Hindlimb muscle (tissue), 1 donor: Measurements from ENCODE around the gene TMEM165. TPM values are rescaled to one million over a fixed set of nuclear protein-coding genes. Genes with fewer than 3 reads are reported as not detected.

Experiments
- DNase-seq: peaks from one replicate; pipeline ENCODE4 v3.0.0-alpha.2; 2013
- polyA plus RNA-seq: library from polyadenylated mRNA; unstranded; fragments of 120-200 nt; gene quantifications from one replicate; pipeline ENCODE4 v1.2.1, GENCODE V29; 2013; ENCODE audit not compliant: insufficient read length

The TMEM165 gene
- polyA plus RNA-seq, 1 donor = 43.9 TPM

DNA sequence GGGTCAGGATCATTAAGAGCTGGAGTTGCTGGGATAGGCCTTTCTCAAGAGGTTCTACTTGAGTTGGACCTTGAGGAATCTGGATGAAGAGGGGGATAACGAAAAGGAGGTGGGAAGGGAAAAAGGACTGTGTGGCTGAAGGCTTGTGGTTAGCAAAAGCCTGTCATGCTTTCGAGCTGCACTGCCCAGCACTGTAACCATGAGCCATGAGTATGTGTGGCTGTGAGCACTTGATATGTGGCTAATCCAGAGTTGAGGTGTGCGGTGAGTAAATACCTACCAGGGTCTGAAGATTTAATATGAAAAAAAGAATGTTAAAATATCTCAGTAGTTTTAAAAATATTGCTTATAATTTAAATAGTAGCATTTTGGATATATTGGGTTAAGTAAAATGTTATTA lies 11.4 kb downstream of the TMEM165 start:
- no peak for DNase-seq

DNA sequence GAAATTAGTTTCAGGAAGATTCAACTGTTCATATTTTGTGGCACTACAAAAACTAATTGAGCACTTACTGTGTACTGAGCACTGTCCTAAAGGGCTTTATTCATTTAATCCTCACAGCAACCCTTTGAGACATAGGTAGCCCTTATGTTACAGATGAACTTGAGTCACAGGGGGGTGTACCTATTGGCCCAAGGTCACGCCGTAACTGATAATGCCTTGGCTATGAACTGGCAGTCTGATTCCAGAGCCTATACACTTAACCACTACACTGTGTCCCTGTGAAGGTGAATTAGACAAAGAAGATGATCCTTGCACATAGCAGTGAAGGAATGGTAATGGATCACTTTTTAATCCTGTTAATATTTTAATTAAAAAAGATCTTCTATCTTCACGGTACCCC lies 12.0 kb downstream of the TMEM165 start:
- DNase-seq = no peak

DNA sequence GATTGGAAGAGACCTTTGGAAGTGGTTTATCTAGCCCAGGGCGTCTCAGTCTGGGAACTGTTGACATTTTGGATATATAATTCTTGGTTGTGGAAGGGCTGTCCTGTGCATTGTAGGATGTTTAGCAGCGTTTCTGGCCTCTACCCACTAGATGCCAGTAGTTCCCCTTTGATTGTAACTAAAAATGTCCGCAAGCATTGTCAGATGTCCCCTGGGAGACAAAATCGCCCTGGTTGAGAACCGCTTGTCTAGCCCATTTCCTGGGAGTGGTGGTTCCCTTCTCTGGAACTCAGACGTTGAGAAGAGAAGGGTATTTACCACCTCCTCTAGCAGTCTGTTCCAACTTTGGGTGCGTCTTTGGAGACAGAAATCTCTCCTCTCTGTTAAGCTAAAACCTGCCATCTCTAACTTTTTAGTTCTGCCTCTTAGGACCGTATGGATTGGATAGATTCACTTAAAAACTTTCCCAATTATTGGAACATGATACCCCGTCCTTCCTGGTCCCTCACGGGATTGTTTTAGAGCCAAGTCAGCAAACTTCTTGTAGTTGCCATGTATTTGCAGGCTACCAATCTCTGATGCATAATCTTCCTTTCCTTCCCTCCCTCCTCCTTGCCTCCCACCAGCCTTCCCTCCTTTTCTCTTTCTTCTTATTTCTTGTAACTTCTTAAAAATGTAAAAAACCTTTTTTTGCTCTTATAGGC lies 13.9 kb downstream of the TMEM165 start:
- DNase-seq = no peak

DNA sequence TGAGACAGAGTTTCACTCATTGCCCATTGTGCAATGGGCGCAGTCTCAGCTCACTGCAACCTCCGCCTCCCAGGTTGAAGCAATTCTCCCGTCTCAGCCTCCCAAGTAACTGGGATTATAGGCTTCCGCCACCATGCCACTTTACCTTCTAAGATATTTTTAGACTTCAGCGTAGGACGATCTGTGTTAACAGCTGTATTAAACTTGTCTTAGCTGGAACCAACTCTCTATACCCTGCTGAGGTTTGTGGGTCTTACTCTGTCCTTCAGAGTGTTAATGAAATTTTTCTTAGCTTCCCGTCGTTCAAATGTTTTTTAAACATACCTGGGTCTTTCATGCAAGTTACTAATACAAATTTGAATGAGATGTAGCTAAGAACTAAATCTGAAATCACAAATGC lies 14.7 kb downstream of the TMEM165 start:
- no peak for DNase-seq

DNA sequence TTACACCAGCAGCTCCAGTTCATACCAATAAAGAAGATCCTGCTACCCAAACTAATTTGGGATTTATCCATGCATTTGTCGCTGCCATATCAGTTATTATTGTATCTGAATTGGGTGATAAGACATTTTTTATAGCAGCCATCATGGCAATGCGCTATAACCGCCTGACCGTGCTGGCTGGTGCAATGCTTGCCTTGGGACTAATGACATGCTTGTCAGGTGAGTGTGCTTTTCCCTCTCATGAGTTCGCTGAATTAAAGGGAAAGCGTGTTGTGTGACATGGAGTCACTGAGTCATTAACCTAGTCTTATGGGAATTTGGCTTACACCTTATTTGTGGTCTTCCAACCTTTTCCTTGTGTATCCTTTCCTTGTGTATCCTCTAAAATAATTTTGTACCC lies 15.9 kb downstream of the TMEM165 start:
- no peak for DNase-seq

DNA sequence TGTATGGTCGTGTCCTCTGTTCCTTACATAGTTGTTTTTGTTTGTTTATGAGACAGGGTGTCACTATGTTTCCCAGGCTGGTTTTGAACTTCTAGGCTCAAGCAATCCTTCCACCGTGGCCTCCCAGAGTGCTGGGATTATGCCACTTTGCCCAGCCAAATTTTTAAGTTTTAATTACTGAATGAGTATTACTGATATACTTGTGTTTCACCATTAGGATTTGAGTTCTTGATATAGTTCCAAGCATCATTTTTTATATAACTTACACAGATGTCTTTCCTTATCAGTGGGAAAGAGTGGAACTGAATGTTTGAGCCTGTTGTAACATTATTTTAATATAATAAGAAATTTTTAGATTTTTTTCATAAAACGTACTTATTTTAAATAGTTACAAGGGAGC lies 20.4 kb downstream of the TMEM165 start:
- DNase-seq = no peak

DNA sequence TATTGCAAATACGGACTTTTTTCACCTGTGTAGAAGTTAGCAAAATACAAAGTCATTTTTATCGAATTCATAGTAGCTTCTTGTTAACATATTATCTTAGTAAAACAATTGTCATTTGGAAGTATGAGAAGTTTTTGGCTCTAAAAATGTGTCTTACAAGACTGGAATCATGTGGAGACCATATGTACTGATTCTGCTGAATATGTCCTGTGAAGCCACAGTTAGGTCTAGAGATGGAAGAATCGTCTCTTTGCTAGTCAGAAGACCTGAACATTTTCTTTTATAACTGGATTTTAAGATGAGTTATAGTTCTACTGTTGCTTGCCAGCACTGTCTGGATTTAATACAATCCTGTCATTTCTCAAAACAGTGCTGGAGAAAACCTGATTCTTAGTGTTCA lies 29.0 kb downstream of the TMEM165 start:
- no peak for DNase-seq

DNA sequence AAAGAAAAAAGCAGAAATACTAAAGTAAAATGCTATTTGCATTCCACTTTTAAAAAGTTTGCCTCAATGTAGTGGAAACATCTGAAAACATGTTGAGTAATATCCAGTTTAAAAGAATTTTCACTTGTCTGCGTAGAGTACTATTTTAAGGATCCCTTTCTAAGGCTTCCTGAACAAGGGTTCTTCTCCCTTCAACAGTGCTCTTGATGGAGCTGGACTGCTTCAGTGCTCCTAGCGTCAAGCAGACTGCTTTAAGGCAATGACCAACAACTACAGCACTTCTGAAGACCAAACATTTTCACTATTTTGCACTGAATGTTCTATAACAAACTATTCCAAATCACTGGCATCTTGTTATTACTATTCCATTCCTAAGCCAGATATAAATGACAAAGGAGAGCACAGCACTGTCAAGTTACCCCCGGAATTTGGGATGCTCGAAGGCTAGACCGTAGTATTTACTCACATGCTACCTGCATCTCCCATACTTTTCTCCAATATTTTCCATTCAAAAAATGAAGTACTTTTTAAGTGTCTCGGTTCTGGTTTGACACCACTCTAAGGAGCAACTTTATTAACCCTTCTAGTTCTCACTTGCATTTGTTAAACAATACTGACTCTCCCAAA lies 36.1 kb downstream of the TMEM165 start:
- no peak for DNase-seq

DNA sequence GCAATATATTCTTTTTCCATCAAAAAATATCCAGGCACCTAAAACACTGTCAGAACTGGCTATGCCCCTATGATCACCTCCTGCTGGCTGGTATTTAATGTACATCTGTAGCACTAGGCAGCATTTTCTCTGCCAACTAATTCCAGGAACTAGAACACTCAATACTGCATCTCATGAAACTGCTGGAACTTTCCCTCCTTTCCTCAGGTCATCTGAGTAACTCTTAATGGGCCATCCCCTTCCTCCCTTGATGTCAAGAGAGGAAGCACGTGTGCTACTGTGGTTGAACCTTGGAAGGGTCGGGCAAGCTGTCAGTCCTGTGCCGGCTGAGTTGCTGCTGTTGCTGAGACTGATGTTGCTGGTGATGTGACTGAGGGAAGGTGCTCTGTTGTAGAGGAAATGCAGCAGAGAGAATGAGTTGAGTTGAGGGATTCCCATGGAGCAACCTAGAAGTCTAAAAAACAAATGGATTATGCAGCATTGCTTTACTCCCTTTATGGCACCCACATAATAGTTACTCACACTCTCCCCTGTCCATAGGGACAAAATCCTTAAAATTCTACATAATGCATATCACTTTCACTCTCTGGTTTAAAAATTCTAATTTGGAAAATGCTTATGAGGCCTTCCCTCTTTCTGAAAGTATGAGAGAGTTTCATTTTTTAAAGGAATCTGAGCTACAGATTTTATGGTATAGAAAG lies 39.5 kb downstream of the TMEM165 start:
- no peak for DNase-seq

DNA sequence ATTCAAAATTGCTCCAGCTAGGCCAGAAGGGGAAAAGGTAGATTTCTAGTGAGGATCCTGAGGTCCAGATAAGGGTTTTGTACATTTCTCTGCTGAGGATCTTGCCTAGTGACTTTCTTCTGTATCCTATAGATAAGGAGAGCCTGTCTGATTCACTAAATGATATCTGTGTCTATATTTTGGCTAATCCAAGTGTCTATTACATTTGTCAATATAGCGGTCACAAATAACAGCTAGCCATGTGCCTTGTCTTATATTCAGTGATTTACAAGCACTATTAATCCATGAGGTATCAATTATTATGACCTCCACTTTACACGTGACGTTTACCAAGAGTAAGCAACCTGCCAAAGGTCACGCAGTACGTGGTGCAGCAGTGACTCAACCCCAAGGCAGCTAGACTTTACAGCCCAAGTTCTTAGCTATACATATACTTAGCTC lies 41.6 kb downstream of the TMEM165 start:
- DNase-seq = no peak

DNA sequence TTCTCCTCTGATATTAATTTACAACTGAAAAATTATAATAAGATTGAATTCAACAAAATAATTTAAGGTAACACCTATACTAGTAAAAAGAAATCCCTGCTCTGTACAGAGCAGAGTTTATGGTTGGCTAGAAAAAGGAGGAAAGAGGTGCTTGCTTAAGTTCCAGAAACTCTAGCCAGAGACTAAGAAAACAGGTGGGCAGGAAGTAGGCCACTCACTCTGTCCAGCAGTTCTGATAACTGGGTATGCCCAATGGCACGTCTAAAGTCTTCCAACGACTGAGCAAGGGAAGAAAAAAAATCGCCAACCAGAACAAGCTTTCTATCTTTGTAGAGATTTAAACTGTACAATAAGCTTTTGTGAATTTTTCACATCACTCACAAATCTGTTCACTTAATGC lies 42.1 kb downstream of the TMEM165 start:
- DNase-seq = no peak

DNA sequence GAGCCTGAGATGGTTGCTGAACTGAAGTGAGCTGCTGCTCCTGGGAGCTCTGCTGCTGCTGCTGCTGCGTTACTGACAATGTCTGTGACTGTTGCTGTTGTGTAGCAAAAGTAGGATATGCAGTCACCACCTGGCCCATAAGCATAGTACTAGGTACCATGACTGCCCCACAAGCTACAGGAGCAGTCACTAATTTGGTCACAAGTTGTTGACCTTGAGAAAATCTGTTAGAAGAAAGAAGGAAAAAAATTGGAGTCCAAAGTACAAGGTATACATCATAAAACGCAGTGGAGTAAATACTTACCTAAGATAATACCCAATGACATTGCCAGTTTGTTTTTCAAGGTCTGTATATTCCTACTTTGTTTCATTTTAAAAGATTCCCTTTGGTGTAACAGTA lies 42.6 kb downstream of the TMEM165 start:
- DNase-seq = no peak

DNA sequence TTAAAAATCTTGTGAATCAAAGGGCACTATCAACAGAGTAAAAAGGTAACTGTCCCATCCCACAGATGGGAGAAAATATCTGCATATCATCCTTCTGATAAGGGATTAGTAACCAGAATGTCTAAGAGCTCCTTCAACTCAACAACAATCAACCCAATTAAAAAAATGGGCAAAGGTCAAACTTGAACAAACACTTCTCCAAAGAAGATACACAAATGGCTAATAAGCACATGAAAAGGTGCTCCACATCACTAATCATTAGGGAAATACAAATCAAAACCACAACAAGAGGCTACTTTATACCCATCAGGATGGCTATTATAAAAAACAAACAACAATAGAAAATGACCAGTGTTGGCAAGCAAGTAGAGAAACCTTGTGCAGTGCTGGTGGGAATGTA lies 43.3 kb downstream of the TMEM165 start:
- no peak for DNase-seq

DNA sequence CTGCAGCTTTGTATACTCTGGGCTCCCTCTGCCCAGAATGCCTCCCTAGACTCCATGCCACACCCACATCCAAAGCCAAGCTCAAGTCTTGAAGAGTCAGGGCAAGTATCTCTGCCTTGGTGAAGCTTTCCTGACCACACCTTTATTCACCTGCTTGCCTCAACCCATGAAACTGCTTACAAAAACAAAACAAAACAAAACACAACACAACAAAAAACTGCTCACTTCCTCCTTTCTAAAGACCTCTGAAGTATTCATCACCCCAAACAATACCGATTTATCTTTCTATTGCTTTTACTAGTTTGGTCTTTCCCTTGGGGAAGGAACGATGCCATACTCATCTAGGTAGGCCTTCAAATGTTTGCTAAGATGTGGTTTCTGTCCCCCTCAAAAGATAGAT lies 45.0 kb downstream of the TMEM165 start:
- no peak for DNase-seq

DNA sequence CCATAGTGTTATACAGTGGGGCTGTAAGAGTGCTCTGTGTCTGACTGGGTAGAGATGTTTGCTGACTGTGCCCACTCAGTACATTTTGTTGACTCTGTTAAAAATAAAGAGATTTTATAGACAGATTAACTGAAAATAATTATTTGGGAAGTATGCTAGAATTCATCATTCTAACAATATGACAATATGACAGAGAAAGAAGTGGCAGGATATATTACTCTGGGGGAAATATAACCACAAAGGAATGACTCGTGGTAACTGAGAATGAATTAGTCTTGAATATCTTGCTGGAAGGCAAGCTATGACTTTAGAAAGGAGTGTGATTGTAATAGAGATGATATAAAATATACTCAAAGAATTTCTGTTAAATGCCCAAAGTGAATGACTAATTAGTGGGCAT lies 46.8 kb downstream of the TMEM165 start:
- no peak for DNase-seq

DNA sequence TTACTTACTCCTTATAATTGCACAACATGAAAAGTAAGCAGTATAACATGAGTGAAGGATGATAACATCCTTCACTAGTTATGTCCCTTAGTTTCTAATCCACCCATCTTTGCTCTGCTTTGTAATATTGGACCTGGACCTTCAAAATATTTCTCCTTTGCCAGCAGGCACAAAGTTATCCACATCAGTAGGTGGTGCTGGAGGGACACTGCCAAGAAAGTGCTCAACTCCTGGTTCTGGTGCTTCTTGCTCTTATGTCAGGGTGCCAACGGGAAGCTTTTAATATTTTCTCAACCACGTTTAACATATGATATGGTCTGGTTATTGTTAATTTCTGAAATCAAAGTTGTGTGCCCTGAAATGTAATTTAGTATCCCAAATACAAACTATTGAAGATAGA lies 49.1 kb downstream of the TMEM165 start:
- no peak for DNase-seq

DNA sequence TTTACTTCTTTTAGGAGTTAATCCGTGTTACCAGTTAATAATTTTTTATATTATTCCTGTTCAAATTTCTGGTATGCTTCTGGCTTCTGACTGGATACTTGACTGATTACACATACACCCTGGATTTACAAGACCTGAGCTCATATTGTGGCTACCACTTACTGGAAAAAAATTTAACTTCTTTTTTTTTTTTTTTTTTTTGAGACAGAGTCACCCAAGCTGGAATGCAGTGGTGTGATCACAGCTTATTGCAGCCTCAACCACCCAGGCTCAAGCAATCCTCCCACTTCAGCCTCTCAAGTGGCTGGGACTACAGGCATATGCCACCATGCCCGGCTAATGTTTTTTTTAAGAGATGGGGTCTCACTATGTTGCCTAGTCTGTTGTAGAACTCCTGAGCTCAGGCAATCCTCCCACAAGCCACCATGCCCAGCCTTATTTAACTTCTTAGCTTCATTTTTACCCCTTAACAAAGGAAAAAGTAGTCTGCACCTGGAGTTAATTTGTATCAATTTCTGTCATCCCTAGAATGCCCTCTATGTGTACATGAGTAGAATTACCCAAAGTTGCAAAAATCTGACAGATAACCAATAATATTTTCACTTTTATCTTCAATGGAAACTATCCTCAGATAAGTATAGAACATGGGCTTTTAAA lies 50.3 kb downstream of the TMEM165 start:
- no peak for DNase-seq

DNA sequence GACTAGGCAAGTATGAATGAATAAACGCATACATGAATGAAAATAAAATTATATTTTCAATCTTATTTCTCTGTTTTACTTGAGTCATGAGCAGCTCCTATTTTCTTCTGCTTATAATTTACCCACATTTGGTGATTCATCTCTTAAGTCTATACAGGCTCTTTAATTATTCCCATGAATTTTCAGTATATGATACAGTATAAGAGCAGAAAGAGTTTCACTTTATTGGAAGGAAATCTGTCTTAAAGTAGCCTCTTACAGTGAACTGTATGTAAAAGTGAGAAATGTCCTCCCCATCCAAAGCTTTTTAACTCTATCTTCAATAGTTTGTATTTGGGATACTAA lies 50.8 kb downstream of the TMEM165 start:
- no peak for DNase-seq

DNA sequence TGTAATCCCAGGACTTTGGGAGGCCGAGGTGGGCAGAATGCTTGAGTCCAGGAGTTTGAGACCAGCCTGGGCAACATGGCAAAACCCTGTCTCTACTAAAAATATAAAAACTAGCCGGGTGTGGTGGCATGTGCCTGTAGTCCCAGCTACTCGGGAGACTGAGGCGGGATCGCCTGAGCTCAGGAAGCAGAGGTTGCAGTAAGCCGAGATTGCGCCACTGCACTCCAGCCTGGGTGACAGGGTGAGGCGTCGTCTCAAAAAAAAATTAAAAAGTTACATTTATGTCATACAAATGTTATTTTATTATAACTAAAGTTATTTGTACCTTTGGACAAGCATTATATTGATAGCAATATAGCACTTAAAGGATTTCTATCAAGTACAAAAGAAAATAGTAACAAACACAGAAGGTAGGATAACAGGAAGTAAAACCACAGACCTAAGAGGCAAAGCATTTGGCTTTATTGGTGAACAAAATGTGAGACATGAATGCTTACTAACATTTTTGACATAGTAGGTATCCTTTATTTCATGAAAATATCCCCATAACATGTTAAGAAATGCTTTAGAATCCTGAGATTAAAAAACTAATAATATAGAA lies 51.5 kb downstream of the TMEM165 start:
- no peak for DNase-seq

DNA sequence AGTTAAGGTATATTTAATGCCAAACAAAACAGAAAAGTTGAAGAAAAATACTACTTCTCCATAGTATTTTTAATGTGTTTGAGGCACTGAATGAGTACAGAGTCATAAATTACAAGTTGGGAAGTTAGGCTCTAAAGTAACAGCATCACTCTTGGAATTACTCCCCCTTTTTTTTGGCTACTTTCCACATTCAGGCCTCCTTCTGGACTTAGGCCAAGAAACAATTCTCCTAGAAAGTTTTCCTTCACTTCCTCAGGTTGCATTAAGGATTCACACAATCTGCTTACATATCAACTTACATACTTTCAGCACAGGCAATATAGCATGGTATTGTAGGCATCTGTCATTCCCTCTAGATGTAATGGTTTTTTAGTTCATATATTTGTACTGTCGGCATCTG lies 52.1 kb downstream of the TMEM165 start:
- DNase-seq = no peak

DNA sequence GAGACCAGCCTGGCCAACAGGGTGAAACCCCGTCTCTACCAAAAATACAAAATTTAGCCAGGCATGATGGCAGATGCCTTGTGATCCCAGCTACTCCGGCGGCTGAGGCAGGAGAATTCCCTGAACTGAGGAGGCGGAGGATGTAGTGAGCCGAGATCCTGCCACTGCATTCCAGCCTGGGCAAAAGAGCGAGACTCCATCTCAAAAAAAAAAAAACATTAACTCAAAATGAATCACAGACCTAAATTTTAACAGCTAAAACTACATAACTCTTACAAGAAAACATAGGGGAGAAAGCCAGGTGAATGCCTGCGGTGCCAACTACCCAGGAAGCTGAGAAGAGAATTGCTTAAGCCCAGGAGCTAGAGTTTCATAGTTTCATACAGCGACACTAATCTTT lies 54.8 kb downstream of the TMEM165 start:
- no peak for DNase-seq

DNA sequence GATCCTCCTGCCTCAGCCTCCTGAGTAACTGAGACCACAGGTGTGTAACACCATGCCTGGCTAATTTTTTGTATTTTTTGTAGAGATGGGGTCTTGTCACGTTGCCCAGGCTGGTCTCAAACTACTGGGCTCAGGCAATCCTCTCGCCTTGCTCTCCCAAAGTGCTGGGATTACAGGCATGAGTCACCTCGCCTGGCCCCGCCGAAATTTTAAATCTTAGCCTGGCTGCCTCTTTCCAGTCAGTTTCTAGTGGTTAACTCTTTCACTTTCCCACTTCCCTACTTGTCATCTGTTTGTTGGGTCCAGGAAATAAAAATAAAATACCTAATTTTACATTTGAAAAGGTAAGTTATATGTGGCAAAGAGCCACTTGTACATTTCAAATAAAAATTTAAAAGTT lies 62.4 kb downstream of the TMEM165 start:
- DNase-seq = no peak

DNA sequence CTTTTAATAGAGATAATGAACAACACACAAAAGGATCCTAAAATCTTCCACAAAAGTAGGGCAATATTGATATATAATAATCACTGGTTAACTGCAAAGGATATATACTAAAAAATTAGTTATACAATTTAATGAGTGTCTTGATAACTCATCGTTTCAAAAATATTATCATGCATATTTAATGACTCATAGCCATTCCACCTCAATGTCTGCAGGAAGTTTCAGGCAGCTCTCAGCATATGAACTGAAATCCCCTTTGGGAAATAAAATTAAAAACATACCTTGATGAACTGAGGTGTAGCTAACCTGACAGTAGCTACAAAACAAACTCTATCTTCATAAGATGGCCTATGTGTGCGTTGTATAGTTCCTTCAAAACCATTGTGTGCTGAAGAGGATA lies 62.9 kb downstream of the TMEM165 start:
- no peak for DNase-seq
